GM23338 (cell line): ENCODE results near the gene COMP.

Experiments
- CREB1 ChIP-seq: fragments of 250-450 bp; sonication (Bioruptor Pico); IDR thresholded peaks from 2 replicates; pipeline ENCODE4 v1.5.0; 2020; ENCODE audit warnings: low read depth, mild to moderate bottlenecking, moderate library complexity
- EZH2 ChIP-seq: fragments of 200-600 bp; sonication (generic); IDR thresholded peaks from one replicate; pipeline ENCODE4 v1.8.0; 2017; ENCODE audit warnings: antibody characterized with exemption, mild to moderate bottlenecking, low read depth; ENCODE audit not compliant: unreplicated experiment
- TF ChIP-seq, protein P1 (sequence below), 2 experiments: fragments of 200-600 bp in 1 of 2; sonication (generic) in 1 of 2; conservative IDR thresholded peaks; 2 replicates each; pipeline versions ENCODE4 v1.5.1 to v1.6.1; 2016 to 2017; ENCODE audit warnings: antibody characterized with exemption in 2 of 2, low read depth in 2 of 2, mild to moderate bottlenecking in 2 of 2, moderate library complexity in 1 of 2

DNA sequence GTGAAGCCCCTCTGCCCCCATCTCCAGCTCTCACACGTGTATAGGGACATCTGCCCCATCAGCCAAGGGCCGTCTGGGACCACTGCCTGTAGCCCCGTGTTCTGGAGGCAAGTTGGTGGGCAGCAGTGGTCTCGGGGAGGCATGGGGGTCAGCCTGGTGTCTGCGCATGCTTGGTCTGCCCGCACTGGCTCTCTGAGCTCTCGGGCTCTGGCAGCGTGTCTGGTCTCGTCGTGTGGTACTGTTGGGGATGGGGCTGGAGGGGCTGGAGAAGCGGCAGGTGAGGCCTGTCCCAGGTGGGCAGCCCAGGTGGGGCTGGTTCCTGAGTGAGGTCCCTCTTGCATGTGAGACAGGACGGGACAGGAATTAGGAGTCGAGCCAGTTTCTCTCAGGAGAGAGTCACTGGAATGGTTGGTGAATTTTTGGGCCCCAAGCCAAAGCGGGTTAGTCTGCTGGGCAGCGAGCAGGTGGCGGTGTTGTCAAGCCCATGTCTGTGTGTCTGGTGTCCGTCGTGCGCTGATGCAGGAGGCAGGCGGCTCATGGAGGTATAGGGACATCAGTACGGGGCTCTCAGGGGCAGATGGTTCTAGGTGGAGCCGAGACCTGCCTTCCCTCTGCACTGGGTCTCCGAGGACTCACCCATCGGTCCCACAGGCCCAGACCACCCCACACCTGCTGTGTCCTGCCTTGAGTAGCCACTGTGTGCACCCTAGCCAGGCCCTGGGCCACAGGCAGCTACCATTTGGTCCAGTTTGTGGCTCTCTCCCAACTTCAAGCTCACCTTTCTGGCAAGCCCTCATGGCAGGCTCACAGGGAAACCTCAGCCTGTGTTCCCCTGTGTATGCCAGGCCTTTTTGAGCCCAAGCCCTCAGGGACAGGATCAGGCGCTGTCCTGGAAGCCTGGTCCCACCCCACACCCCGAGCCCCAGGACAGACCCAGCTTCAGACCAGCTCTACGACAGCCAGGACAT lies 18.2 kb downstream of the COMP start:
- TF ChIP-seq CREB1 (CRISPR knock-in tag) (no peak), EZH2 (no peak)
- TF ChIP-seq, protein P1, sequence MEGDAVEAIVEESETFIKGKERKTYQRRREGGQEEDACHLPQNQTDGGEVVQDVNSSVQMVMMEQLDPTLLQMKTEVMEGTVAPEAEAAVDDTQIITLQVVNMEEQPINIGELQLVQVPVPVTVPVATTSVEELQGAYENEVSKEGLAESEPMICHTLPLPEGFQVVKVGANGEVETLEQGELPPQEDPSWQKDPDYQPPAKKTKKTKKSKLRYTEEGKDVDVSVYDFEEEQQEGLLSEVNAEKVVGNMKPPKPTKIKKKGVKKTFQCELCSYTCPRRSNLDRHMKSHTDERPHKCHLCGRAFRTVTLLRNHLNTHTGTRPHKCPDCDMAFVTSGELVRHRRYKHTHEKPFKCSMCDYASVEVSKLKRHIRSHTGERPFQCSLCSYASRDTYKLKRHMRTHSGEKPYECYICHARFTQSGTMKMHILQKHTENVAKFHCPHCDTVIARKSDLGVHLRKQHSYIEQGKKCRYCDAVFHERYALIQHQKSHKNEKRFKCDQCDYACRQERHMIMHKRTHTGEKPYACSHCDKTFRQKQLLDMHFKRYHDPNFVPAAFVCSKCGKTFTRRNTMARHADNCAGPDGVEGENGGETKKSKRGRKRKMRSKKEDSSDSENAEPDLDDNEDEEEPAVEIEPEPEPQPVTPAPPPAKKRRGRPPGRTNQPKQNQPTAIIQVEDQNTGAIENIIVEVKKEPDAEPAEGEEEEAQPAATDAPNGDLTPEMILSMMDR (conservative IDR thresholded peaks at IDR 0.05; ENCODE audit: low read depth in 2 of 2), result peak in 1 of 2 experiments; percentile 31; a peak in 1 of 4 replicates
